Thymus (tissue), 11 donors: ENCODE measurements around the gene FAM13A. TPM values are rescaled to one million over a fixed set of nuclear protein-coding genes. Genes with fewer than 3 reads are reported as not detected.

Experiments
- DNase-seq, 9 donors: peaks; one replicate each; pipeline ENCODE4 v3.0.0-alpha.2; 2013; ENCODE audit warnings: low spot score in 9 of 9, low read depth in 6 of 9, missing footprints in 1 of 9
- H3K27ac ChIP-seq, 2 donors: one replicate each; pipeline ENCODE4 v1.5.1; 2013; ENCODE audit warnings: control low read depth in 1 of 2, low read depth in 1 of 2, low read length in 1 of 2, mild to moderate bottlenecking in 1 of 2, moderate library complexity in 1 of 2
- H3K27me3 ChIP-seq, 2 donors: one replicate each; pipeline ENCODE4 v1.5.1; 2013; ENCODE audit warnings: low read length in 1 of 2; ENCODE audit not compliant: control insufficient read depth in 2 of 2, insufficient read depth in 1 of 2
- H3K36me3 ChIP-seq, 2 donors: one replicate each; pipeline ENCODE4 v1.5.1; 2013; ENCODE audit warnings: low read length in 1 of 2, mild to moderate bottlenecking in 1 of 2, moderate library complexity in 1 of 2; ENCODE audit not compliant: control insufficient read depth in 2 of 2, insufficient read depth in 2 of 2
- H3K4me1 ChIP-seq, 2 donors: one replicate each; pipeline ENCODE4 v1.5.1; 2013; ENCODE audit warnings: low read length in 2 of 2; ENCODE audit not compliant: control insufficient read depth in 2 of 2, insufficient read depth in 2 of 2
- H3K4me3 ChIP-seq, 2 donors: one replicate each; pipeline ENCODE4 v1.5.1; 2013; ENCODE audit warnings: low read length in 2 of 2, control low read depth in 1 of 2, mild to moderate bottlenecking in 1 of 2
- H3K9me3 ChIP-seq, 2 donors: one replicate each; pipeline ENCODE4 v1.5.1; 2013; ENCODE audit warnings: low read length in 1 of 2, mild to moderate bottlenecking in 1 of 2; ENCODE audit not compliant: control insufficient read depth in 2 of 2, insufficient read depth in 1 of 2
- WGBS: extraction: QIAGEN DNeasy Blood & Tissue Kit; methylation state at CpG from one replicate; pipeline ENCODE4 v1.1.7; 2013; 5-methylcytosine and 5-hydroxymethylcytosine counted together
- polyA plus RNA-seq: library from polyadenylated mRNA; stranded (reverse); fragments of 200-250 nt; gene quantifications from one replicate; pipeline ENCODE4 v1.2.3, GENCODE V29; 2013
- total RNA-seq: library from RNA; stranded (reverse); fragments of 120-200 nt; gene quantifications from one replicate; pipeline ENCODE4 v1.2.4, GENCODE V29; 2013
- donor health status: healthy.

FAM13A gene
- total and polyA plus RNA-seq, 2 donors = 9.0 to 9.3 TPM

GRCh38 chr4:88813013-88813412, 244.0 kb downstream of the FAM13A start:
- DNase-seq = no peak
- no peaks in the 10 kb centered on the region for H3K36me3 ChIP-seq

GRCh38 chr4:88812420-88812819, 244.6 kb downstream of the FAM13A start:
- peaks cover 0 to 2% of the 10 kb centered on the region in 2 donors for H3K4me1 ChIP-seq
- H3K4me3 ChIP-seq = no peak overlapping the region
- no peaks in the 10 kb centered on the region for H3K36me3 ChIP-seq
- H3K27ac ChIP-seq = no peak overlapping the region
- WGBS = 97% methylated on average over 1 of the region's 1 CpG
- H3K27me3 ChIP-seq = no peaks in the 10 kb centered on the region
- H3K9me3 ChIP-seq = no peaks in the 10 kb centered on the region
- no peak for DNase-seq

More at GRCh38 chr4:88813013-88813412, 244.0 kb downstream of the FAM13A start:
- no peaks in the 10 kb centered on the region for H3K9me3 ChIP-seq
- H3K27me3 ChIP-seq = no peaks in the 10 kb centered on the region
- peaks cover 0 to 2% of the 10 kb centered on the region in 2 donors for H3K4me1 ChIP-seq
- no peak overlapping the region for H3K4me3 ChIP-seq
- WGBS = 97% methylated on average over 4 of the region's 4 CpGs
- H3K27ac ChIP-seq = no peak overlapping the region

GRCh38 chr4:88811904-88812303, 245.1 kb downstream of the FAM13A start:
- Histone ChIP-seq H3K36me3 (no peaks in the 10 kb centered on the region), H3K4me3 (no peak overlapping the region), H3K27me3 (no peaks in the 10 kb centered on the region), H3K27ac (no peak overlapping the region), H3K9me3 (no peaks in the 10 kb centered on the region), H3K4me1 (peaks cover 0 to 2% of the 10 kb centered on the region in 2 donors)
- no peak for DNase-seq
- 97% methylated on average over 1 of the region's 1 CpG for WGBS

GRCh38 chr4:88810325-88810724, 246.7 kb downstream of the FAM13A start:
- H3K27ac ChIP-seq = no peak overlapping the region
- no peak overlapping the region for H3K4me3 ChIP-seq
- no peaks in the 10 kb centered on the region for H3K9me3 ChIP-seq
- H3K36me3 ChIP-seq = no peaks in the 10 kb centered on the region
- 92% methylated on average over 1 of the region's 1 CpG for WGBS
- no peak for DNase-seq
- no peaks in the 10 kb centered on the region for H3K27me3 ChIP-seq
- H3K4me1 ChIP-seq = peaks cover 0 to 2% of the 10 kb centered on the region in 2 donors

GRCh38 chr4:88809576-88810219, 247.3 kb downstream of the FAM13A start:
- Histone ChIP-seq H3K9me3 (no peaks in the 10 kb centered on the region), H3K27me3 (no peaks in the 10 kb centered on the region), H3K27ac (no peak overlapping the region), H3K36me3 (no peaks in the 10 kb centered on the region), H3K4me3 (no peak overlapping the region), H3K4me1 (peaks cover 0 to 2% of the 10 kb centered on the region in 2 donors)
- 94% methylated on average over 5 of the region's 5 CpGs for WGBS
- DNase-seq = no peak

GRCh38 chr4:88809101-88809500, 247.9 kb downstream of the FAM13A start:
- H3K36me3 ChIP-seq = no peaks in the 10 kb centered on the region
- H3K9me3 ChIP-seq = no peaks in the 10 kb centered on the region
- no peak overlapping the region for H3K4me3 ChIP-seq
- DNase-seq = no peak
- 97% methylated on average over 2 of the region's 2 CpGs for WGBS
- no peaks in the 10 kb centered on the region for H3K27me3 ChIP-seq
- no peak overlapping the region for H3K27ac ChIP-seq
- peaks cover 0 to 2% of the 10 kb centered on the region in 2 donors for H3K4me1 ChIP-seq

GRCh38 chr4:88807499-88807898, 249.5 kb downstream of the FAM13A start:
- Histone ChIP-seq H3K4me1 (peaks cover 0 to 2% of the 10 kb centered on the region in 2 donors), H3K27ac (no peak overlapping the region), H3K27me3 (no peaks in the 10 kb centered on the region), H3K4me3 (no peak overlapping the region), H3K36me3 (no peaks in the 10 kb centered on the region), H3K9me3 (no peaks in the 10 kb centered on the region)
- 96% methylated on average over 4 of the region's 4 CpGs for WGBS
- no peak for DNase-seq

- H3K36me3 ChIP-seq = no peaks in the 10 kb centered on the region
- H3K27me3 ChIP-seq = no peaks in the 10 kb centered on the region
- DNase-seq = no peak
- no peaks in the 10 kb centered on the region for H3K4me1 ChIP-seq
- 97% methylated on average over 2 of the region's 2 CpGs for WGBS
- no peak overlapping the region for H3K27ac ChIP-seq
- no peak overlapping the region for H3K4me3 ChIP-seq
- no peaks in the 10 kb centered on the region for H3K9me3 ChIP-seq
Measured at GRCh38 chr4:88804234-88804633, 252.8 kb downstream of the FAM13A start.

- Histone ChIP-seq H3K4me1 (no peaks in the 10 kb centered on the region), H3K27ac (no peak overlapping the region), H3K4me3 (no peak overlapping the region), H3K9me3 (no peaks in the 10 kb centered on the region), H3K27me3 (no peaks in the 10 kb centered on the region), H3K36me3 (no peaks in the 10 kb centered on the region)
- DNase-seq = no peak
- 67% methylated on average over 5 of the region's 5 CpGs for WGBS
Measured at GRCh38 chr4:88803600-88804096, 253.3 kb downstream of the FAM13A start.
